Lower leg skin (tissue), 3 donors: ENCODE results near the gene SCN3A.

Source experiments
- CTCF ChIP-seq, 3 donors: fragments of 450-650 bp; IDR thresholded peaks; one replicate each; pipeline ENCODE4 v1.5.1; 2016; ENCODE audit warnings: antibody characterized with exemption in 3 of 3, mild to moderate bottlenecking in 3 of 3, moderate library complexity in 2 of 3
- POLR2A ChIP-seq, 2 donors: fragments of 450-650 bp; IDR thresholded peaks; one replicate each; pipeline ENCODE4 v1.6.1; 2016 to 2017; ENCODE audit warnings: antibody characterized with exemption in 2 of 2, mild to moderate bottlenecking in 1 of 2, moderate library complexity in 1 of 2

GRCh38 chr2:165083326-165083725 is 120.5 kb downstream of the SCN3A start:
- no peak for TF ChIP-seq POLR2A (IDR thresholded peaks at IDR 0.05)
- TF ChIP-seq CTCF (IDR thresholded peaks at IDR 0.05), result no peak
